ENCODE measurements around the gene ECT2L.

GRCh38 chr6:138815221-138815620 is 19.3 kb downstream of the ECT2L start:
- TF ChIP-seq CTCF (conservative IDR thresholded peaks at IDR 0.05; ENCODE audit: low read depth, low read length) (no peak), EZH2 (IDR thresholded peaks at IDR 0.05; ENCODE audit: borderline replicate concordance, low read depth, low read length, poor library complexity, severe bottlenecking) (no peak)
